Measurements from ENCODE around the gene HRG. TPM values are rescaled to one million over a fixed set of nuclear protein-coding genes. Genes with fewer than 3 reads are reported as not detected.
"Not testable (repeated sequence)": the region's sequence is repeated elsewhere in the genome, so short reads cannot be mapped to it uniquely, and the experiment has no call there.

HRG gene
- total RNA-seq, 1 experiment from 2014 or later = not detected

GRCh38 chr3:186683979-186684378, 18.2 kb downstream of the HRG start:
- no peak overlapping the region for H2BK5ac ChIP-seq (ENCODE audit: insufficient read length, low read length)
- H3K4me1 Mint-ChIP-seq = peaks cover 0 to 9% of the 10 kb centered on the region in 2 experiments; a peak in 2 of 4 replicates
- H3T11ph ChIP-seq (ENCODE audit: low read length) = no peak overlapping the region
- peaks cover 13 to 20% of the 10 kb centered on the region in 2 experiments for H3K9me3 Mint-ChIP-seq
- H3K14ac ChIP-seq (ENCODE audit: insufficient read depth, low read length) = no peak overlapping the region
- H3K27ac ChIP-seq (ENCODE audit: insufficient read length, low read depth, low read length) = no peak overlapping the region
- DNase-seq = no peak
- H3K4me3 Mint-ChIP-seq = no peak overlapping the region
- TF ChIP-seq CTCF (conservative IDR thresholded peaks at IDR 0.05) = no peak
- H3K56ac ChIP-seq (ENCODE audit: insufficient read length, low read depth, low read length) = no peak overlapping the region
- peaks cover 5 to 12% (median 10%) of the 10 kb centered on the region in 3 experiments for H3K36me3 Mint-ChIP-seq (ENCODE audit: insufficient read depth in 1 of 3, low read depth in 3 of 3)
- no peak overlapping the region for H4K8ac ChIP-seq (replicated peaks; ENCODE audit: insufficient read length, low read depth, low read length)
- no peak overlapping the region for H2BK15ac ChIP-seq (ENCODE audit: low read depth, low read length)
- H3K79me1 ChIP-seq (ENCODE audit: insufficient read depth, low read depth, low read length, poor library complexity, severe bottlenecking) = no peaks in the 10 kb centered on the region
- H3K27ac Mint-ChIP-seq = no peak overlapping the region; a peak in 1 of 7 replicates
- no peak overlapping the region for H2BK120ac ChIP-seq (ENCODE audit: low read depth, low read length, poor library complexity, severe bottlenecking)
- no peak overlapping the region for H2BK12ac ChIP-seq (ENCODE audit: insufficient read length, low read depth, low read length)
- H3K23ac ChIP-seq (ENCODE audit: insufficient read length, low read depth, low read length) = no peak overlapping the region
- H3K9me3 ChIP-seq (ENCODE audit: control insufficient read depth, low read depth, low read length) = no peaks in the 10 kb centered on the region
- no peaks in the 10 kb centered on the region for H3K79me2 ChIP-seq (ENCODE audit: insufficient read depth, low read length)
- no CpG with 5 or more reads among the region's 3 CpGs for WGBS (ENCODE audit: extremely low coverage, insufficient read length, low lambda C conversion rate)
- H3K27me3 ChIP-seq (ENCODE audit: insufficient read depth, low read length) = no peaks in the 10 kb centered on the region
- no peak overlapping the region for H3K18ac ChIP-seq (ENCODE audit: insufficient read length, low read depth, low read length)
- no peak overlapping the region for H2AFZ ChIP-seq (ENCODE audit: low read length)
- H3K4me2 ChIP-seq (ENCODE audit: insufficient read depth, insufficient read length, low read length) = no peak overlapping the region
- H3K4ac ChIP-seq (ENCODE audit: low read depth, low read length) = no peak overlapping the region
- H3K4me1 ChIP-seq (ENCODE audit: insufficient read depth, low read length) = no peaks in the 10 kb centered on the region
- peaks cover 1% of the 10 kb centered on the region for H3K27me3 Mint-ChIP-seq (ENCODE audit: low read depth)
- no peaks in the 10 kb centered on the region for H3K23me2 ChIP-seq (ENCODE audit: insufficient read length, low read depth, low read length, poor library complexity, severe bottlenecking)
- no peaks in the 10 kb centered on the region for H4K20me1 ChIP-seq (ENCODE audit: control insufficient read depth, insufficient read depth, insufficient read length)
- no peak overlapping the region for H2AK5ac ChIP-seq (ENCODE audit: insufficient read length, low read length)
- H2BK20ac ChIP-seq (ENCODE audit: low read depth, low read length, poor library complexity, severe bottlenecking) = no peak overlapping the region
- no peak overlapping the region for H4K5ac ChIP-seq (ENCODE audit: insufficient read length, low read depth, low read length)
- no peak overlapping the region for H4K91ac ChIP-seq (ENCODE audit: insufficient read length, low read depth, low read length)
- H3K9ac ChIP-seq (ENCODE audit: extremely low read depth, insufficient read length, low read length) = no peak overlapping the region

- H3K9ac ChIP-seq (ENCODE audit: extremely low read depth, insufficient read length, low read length); H3K4ac ChIP-seq (ENCODE audit: low read depth, low read length); H3K4me1 Mint-ChIP-seq; H4K20me1 ChIP-seq (ENCODE audit: control insufficient read depth, insufficient read depth, insufficient read length); H3K9me3 ChIP-seq (ENCODE audit: control insufficient read depth, low read depth, low read length); H3K27me3 ChIP-seq (ENCODE audit: insufficient read depth, low read length); DNase-seq; H4K5ac ChIP-seq (ENCODE audit: insufficient read length, low read depth, low read length); H2BK120ac ChIP-seq (ENCODE audit: low read depth, low read length, poor library complexity, severe bottlenecking); H3K4me2 ChIP-seq (ENCODE audit: insufficient read depth, insufficient read length, low read length); H3K14ac ChIP-seq (ENCODE audit: insufficient read depth, low read length); H3K27me3 Mint-ChIP-seq (ENCODE audit: low read depth); H4K8ac ChIP-seq (replicated peaks; ENCODE audit: insufficient read length, low read depth, low read length); H2BK15ac ChIP-seq (ENCODE audit: low read depth, low read length); H3K4me1 ChIP-seq (ENCODE audit: insufficient read depth, low read length); H3T11ph ChIP-seq (ENCODE audit: low read length); H3K27ac ChIP-seq (ENCODE audit: insufficient read length, low read depth, low read length); H3K27ac Mint-ChIP-seq; H2AK5ac ChIP-seq (ENCODE audit: insufficient read length, low read length); H3K23me2 ChIP-seq (ENCODE audit: insufficient read length, low read depth, low read length, poor library complexity, severe bottlenecking); H2BK20ac ChIP-seq (ENCODE audit: low read depth, low read length, poor library complexity, severe bottlenecking); H3K4me3 Mint-ChIP-seq; H2BK5ac ChIP-seq (ENCODE audit: insufficient read length, low read length); H3K79me1 ChIP-seq (ENCODE audit: insufficient read depth, low read depth, low read length, poor library complexity, severe bottlenecking); H2AFZ ChIP-seq (ENCODE audit: low read length); H3K23ac ChIP-seq (ENCODE audit: insufficient read length, low read depth, low read length); H3K56ac ChIP-seq (ENCODE audit: insufficient read length, low read depth, low read length); H3K79me2 ChIP-seq (ENCODE audit: insufficient read depth, low read length); H4K91ac ChIP-seq (ENCODE audit: insufficient read length, low read depth, low read length); H2BK12ac ChIP-seq (ENCODE audit: insufficient read length, low read depth, low read length); H3K18ac ChIP-seq (ENCODE audit: insufficient read length, low read depth, low read length): not testable (repeated sequence)
- WGBS (ENCODE audit: extremely low coverage, insufficient read length, low lambda C conversion rate) = no CpG with 5 or more reads among the region's 2 CpGs
- Mint-ChIP-seq H3K36me3 (ENCODE audit: insufficient read depth in 1 of 3, low read depth in 3 of 3) (peaks cover 5 to 12% (median 10%) of the 10 kb centered on the region in 3 experiments), H3K9me3 (peaks cover 13 to 20% of the 10 kb centered on the region in 2 experiments)
Measured at GRCh38 chr3:186686475-186686874, 20.7 kb downstream of the HRG start.

All from H9 (cell line).